ENCODE results near the gene CCDC78. TPM values are rescaled to one million over a fixed set of nuclear protein-coding genes. Genes with fewer than 3 reads are reported as not detected.
A peak's percentile ranks its signal among the peaks of the same experiment; 100 is the strongest.
"Not testable (repeated sequence)": the region's sequence is repeated elsewhere in the genome, so short reads cannot be mapped to it uniquely, and the experiment has no call there.

The CCDC78 gene
- total RNA-seq, 1 donor from 2014 or later: 0.26 TPM

- DNase-seq (ENCODE audit: low read depth in 2 of 2): no peak
Observed at GRCh38 chr16:694863-695354, 31.3 kb downstream of the CCDC78 start.

GRCh38 chr16:694187-694862, 31.9 kb downstream of the CCDC78 start:
- DNase-seq (ENCODE audit: low read depth in 2 of 2): no peak

- DNase-seq (ENCODE audit: low read depth in 2 of 2): no peak
Observed at GRCh38 chr16:693766-694165, 32.5 kb downstream of the CCDC78 start.

- no peak for DNase-seq (ENCODE audit: low read depth in 2 of 2)
Observed at GRCh38 chr16:693364-693763, 32.9 kb downstream of the CCDC78 start.

GRCh38 chr16:692356-693108, 33.7 kb downstream of the CCDC78 start:
- no peak for DNase-seq (ENCODE audit: low read depth in 2 of 2)

- DNase-seq (ENCODE audit: low read depth in 2 of 2): not testable (repeated sequence)
Observed at GRCh38 chr16:691242-691641, 35.0 kb downstream of the CCDC78 start.

GRCh38 chr16:689175-689897, 36.9 kb downstream of the CCDC78 start:
- DNase-seq (ENCODE audit: low read depth in 2 of 2): peak in 1 of 2 donors; percentile 17

- DNase-seq (ENCODE audit: low read depth in 2 of 2): no peak
Observed at GRCh38 chr16:687499-687898, 38.7 kb downstream of the CCDC78 start.

GRCh38 chr16:686459-687260, 39.6 kb downstream of the CCDC78 start:
- DNase-seq (ENCODE audit: low read depth in 2 of 2): no peak

- DNase-seq (ENCODE audit: low read depth in 2 of 2): peak; percentile 27 to 54
Observed at GRCh38 chr16:685967-686366, 40.3 kb downstream of the CCDC78 start.

- no peak for DNase-seq (ENCODE audit: low read depth in 2 of 2)
Observed at GRCh38 chr16:684961-685696, 41.1 kb downstream of the CCDC78 start.

GRCh38 chr16:684071-684794, 42.0 kb downstream of the CCDC78 start, which contains the start of gene JMJD8:
Gene JMJD8, minus strand, starts transcription at chr16:684334. Its CDS starts 15 bp downstream, at chr16:684319.
- DNase-seq (ENCODE audit: low read depth in 2 of 2): peak; percentile 57 to 89

- DNase-seq (ENCODE audit: low read depth in 2 of 2): no peak
Observed at GRCh38 chr16:683396-684070, 42.7 kb downstream of the CCDC78 start.

- DNase-seq (ENCODE audit: low read depth in 2 of 2): no peak
Observed at GRCh38 chr16:682493-683395, 43.5 kb downstream of the CCDC78 start.

- no peak for DNase-seq (ENCODE audit: low read depth in 2 of 2)
Observed at GRCh38 chr16:681746-682427, 44.4 kb downstream of the CCDC78 start.

- peak in 1 of 2 donors; percentile 49 for DNase-seq (ENCODE audit: low read depth in 2 of 2)
Observed at GRCh38 chr16:680967-681745, 45.1 kb downstream of the CCDC78 start.

- DNase-seq (ENCODE audit: low read depth in 2 of 2): no peak
Observed at GRCh38 chr16:680625-680945, 45.7 kb downstream of the CCDC78 start.
